Large intestine (tissue), 3 donors: ENCODE results near the gene RAVER2. TPM values are rescaled to one million over a fixed set of nuclear protein-coding genes. Genes with fewer than 3 reads are reported as not detected.

Source experiments
- DNase-seq, 2 donors: peaks; one replicate each; pipeline versions ENCODE4 v3.0.0 to v3.0.0-alpha.2; 2013
- H3K27ac ChIP-seq: one replicate; pipeline ENCODE4 v1.5.1; 2013; ENCODE audit warnings: low read length
- H3K27me3 ChIP-seq: 2 replicates; pipeline ENCODE4 v1.6.1; 2013; ENCODE audit warnings: low read length; ENCODE audit not compliant: control insufficient read depth, insufficient read depth
- H3K36me3 ChIP-seq: 2 replicates; pipeline ENCODE4 v1.6.1; 2013; ENCODE audit warnings: low read length; ENCODE audit not compliant: control insufficient read depth, insufficient read depth
- H3K4me1 ChIP-seq: one replicate; pipeline ENCODE4 v1.6.1; 2013; ENCODE audit warnings: low read length; ENCODE audit not compliant: control insufficient read depth, insufficient read depth
- H3K4me3 ChIP-seq: one replicate; pipeline ENCODE4 v1.5.1; 2013; ENCODE audit warnings: low read length
- H3K9me3 ChIP-seq: one replicate; pipeline ENCODE4 v1.6.1; 2013; ENCODE audit warnings: mild to moderate bottlenecking, low read depth, low read length, moderate library complexity; ENCODE audit not compliant: control insufficient read depth
- WGBS: methylation state at CpG from one replicate; pipeline ENCODE4 v1.1.5; 2013; ENCODE audit warnings: low lambda C conversion rate; ENCODE audit not compliant: insufficient coverage; 5-methylcytosine and 5-hydroxymethylcytosine counted together
- polyA plus RNA-seq: library from polyadenylated mRNA; unstranded; fragments of 120-200 nt; gene quantifications from one replicate; pipeline ENCODE4 v1.2.1, GENCODE V29; 2013

The RAVER2 gene
- polyA plus RNA-seq, 1 donor: 41.7 TPM

DNA sequence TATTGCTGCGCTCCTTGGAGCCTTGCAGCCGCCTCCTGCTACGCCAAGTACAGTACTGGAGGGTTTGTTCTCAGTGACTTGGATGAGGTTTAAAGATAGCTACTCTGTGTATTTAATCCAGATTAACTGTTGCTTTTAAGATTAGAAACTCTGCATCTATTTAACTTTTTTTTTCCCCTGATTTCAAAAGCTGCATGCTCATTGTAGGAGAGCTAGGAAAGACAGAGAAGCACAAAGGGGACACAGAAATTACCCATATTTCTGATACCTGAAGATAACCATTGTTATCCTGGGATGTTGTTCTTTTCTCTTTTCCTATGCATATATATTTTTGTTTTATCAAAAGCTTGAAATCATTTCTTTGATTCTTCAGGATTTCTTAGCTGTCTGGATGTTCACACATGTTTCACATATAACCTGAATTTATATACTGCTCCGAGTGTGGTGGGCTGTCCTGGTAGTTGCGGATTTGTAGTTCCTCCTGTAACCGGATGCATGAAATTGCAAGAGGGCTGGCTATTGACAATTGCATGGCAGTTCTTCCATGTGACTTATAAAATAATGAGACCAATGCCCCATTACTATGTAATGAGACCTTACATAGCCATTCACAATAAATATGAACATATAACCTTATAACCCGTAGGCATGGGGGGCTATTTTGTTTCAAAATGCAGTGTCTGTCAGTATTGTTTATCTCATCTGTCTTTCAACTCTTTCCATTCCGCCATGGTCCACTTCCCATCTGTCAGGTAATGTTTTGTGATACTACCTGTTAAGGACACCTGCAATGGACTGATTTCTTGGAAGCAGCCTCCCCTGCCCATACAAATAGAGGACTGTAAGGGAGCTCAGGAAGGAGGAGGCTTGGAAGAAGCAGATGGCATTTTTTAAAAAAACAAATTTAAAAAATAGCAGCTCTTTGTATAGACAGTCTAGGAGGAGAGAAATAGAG lies 1.4 kb downstream of the RAVER2 start:
- H3K9me3 ChIP-seq: no peaks in the 10 kb centered on the region
- H3K36me3 ChIP-seq: no peaks in the 10 kb centered on the region
- 0% methylated on average over 1 of the region's 8 CpGs for WGBS
- peak overlapping the region; percentile 96 for H3K4me3 ChIP-seq
- H3K27me3 ChIP-seq: no peaks in the 10 kb centered on the region
- peak overlapping the region; percentile 98 for H3K27ac ChIP-seq
- H3K4me1 ChIP-seq: peaks cover 7% of the 10 kb centered on the region
- peak in 1 of 2 donors; percentile 51 for DNase-seq

DNA sequence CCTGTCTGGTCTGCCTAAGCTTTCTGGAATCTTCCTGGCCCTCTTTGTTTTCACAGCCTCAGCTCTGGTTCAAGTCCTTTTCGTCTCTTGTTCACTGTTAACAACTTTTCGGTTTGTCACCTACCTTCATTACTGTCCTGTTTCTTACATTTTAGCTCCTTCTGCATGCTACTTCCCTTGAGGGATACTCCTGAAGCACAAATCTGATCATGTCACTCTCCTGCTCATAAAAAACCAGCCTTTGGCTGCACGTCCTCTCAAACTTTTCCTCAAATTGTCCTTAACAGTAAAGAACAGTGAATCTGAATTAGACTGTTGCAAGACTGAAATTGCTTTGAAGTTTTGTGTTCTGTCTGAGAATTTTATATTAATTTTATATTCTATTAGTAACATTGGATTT lies 3.3 kb downstream of the RAVER2 start:
- no peaks in the 10 kb centered on the region for H3K9me3 ChIP-seq
- 79% methylated on average over 2 of the region's 3 CpGs for WGBS
- DNase-seq: peak in 1 of 2 donors; percentile 30
- peaks cover 16% of the 10 kb centered on the region for H3K4me1 ChIP-seq
- peak overlapping the region; percentile 39 for H3K27ac ChIP-seq
- no peak overlapping the region for H3K4me3 ChIP-seq
- no peaks in the 10 kb centered on the region for H3K36me3 ChIP-seq
- H3K27me3 ChIP-seq: no peaks in the 10 kb centered on the region

- no peaks in the 10 kb centered on the region for H3K36me3 ChIP-seq
- H3K27ac ChIP-seq: no peak overlapping the region
- no peak overlapping the region for H3K4me3 ChIP-seq
- WGBS: no CpG with 5 or more reads among the region's 5 CpGs
- no peaks in the 10 kb centered on the region for H3K27me3 ChIP-seq
- DNase-seq: no peak
- no peaks in the 10 kb centered on the region for H3K9me3 ChIP-seq
- peaks cover 18% of the 10 kb centered on the region for H3K4me1 ChIP-seq
Measured at GRCh38 chr1:64748706-64749105, 3.8 kb downstream of the RAVER2 start.

DNA sequence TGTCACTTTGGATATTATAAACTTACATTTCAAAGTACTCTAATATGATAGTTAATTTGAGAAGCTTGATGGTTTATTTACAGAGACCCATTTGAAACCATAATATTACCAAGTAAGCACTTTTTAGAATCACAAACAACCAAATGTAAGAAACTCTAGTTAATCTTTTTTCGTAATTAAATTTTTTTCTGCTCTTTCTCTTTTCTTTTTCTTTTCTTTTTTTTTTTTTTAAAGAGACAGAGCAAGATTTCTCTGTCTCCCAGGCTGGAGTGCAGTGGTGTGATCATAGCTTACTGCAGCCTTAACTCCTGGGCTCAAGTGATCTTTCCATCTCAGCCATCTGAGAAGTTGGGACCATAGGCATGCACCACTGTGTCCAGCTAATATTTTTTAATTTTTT lies 5.2 kb downstream of the RAVER2 start:
- no peaks in the 10 kb centered on the region for H3K36me3 ChIP-seq
- peaks cover 29% of the 10 kb centered on the region for H3K4me1 ChIP-seq
- WGBS: 36% methylated on average over 1 of the region's 1 CpG
- no peak for DNase-seq
- no peak overlapping the region for H3K4me3 ChIP-seq
- no peaks in the 10 kb centered on the region for H3K27me3 ChIP-seq
- H3K27ac ChIP-seq: no peak overlapping the region
- H3K9me3 ChIP-seq: no peaks in the 10 kb centered on the region

GRCh38 chr1:64750875-64751274 lies 6.0 kb downstream of the RAVER2 start:
- Histone ChIP-seq H3K4me3 (no peak overlapping the region), H3K27me3 (no peaks in the 10 kb centered on the region), H3K4me1 (peaks cover 34% of the 10 kb centered on the region), H3K9me3 (no peaks in the 10 kb centered on the region), H3K36me3 (no peaks in the 10 kb centered on the region), H3K27ac (no peak overlapping the region)
- DNase-seq: no peak

DNA sequence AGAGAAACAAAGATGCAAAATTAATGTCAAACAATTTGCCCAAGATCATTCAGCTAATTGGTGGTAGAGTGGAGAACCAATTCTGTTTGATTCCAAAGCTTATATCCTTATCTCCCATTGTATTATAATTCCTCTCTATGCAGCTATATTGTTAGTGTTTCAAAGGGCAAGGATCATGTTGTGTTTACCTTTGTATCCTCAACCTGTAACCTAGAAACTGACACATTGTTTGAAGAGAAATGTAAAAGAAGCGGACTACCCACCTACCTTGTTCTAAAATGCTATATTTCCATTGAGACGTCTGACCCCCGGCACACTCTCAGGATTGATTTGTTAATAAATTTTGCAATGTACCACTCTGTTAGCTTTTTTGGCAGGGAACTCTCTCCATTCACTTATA lies 9.3 kb downstream of the RAVER2 start:
- peak; percentile 30 to 78 for DNase-seq
- Histone ChIP-seq H3K4me3 (no peak overlapping the region), H3K27me3 (no peaks in the 10 kb centered on the region), H3K36me3 (peaks cover 2% of the 10 kb centered on the region), H3K27ac (peak overlapping the region; percentile 82), H3K9me3 (peaks cover 5% of the 10 kb centered on the region), H3K4me1 (peaks cover 39% of the 10 kb centered on the region)
- no CpG with 5 or more reads among the region's 3 CpGs for WGBS

DNA sequence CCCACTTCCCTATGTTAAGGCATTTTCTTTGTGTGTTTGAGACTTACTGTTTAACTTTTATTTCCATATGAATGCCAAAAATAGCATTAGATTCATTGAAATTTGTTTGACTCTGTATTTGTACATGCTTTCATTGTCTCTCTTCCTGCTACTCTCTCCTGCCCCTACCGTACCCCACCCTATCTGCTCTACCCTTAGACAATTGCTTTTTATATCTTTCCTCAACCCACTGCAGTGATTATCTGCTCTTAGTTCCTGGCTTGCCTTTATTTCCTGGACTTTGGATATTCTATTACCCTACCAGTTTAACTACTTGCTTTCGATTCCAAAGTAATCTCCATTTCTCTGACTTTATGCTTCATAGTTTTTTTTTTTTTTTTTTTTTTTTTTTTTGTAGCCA lies 10.5 kb downstream of the RAVER2 start:
- DNase-seq: peak; percentile 75 to 90
- WGBS: 18% methylated on average over 2 of the region's 2 CpGs
- H3K9me3 ChIP-seq: peaks cover 5% of the 10 kb centered on the region
- H3K27me3 ChIP-seq: no peaks in the 10 kb centered on the region
- no peak overlapping the region for H3K4me3 ChIP-seq
- peak overlapping the region; percentile 82 for H3K27ac ChIP-seq
- peaks cover 47% of the 10 kb centered on the region for H3K4me1 ChIP-seq
- H3K36me3 ChIP-seq: peaks cover 2% of the 10 kb centered on the region

DNA sequence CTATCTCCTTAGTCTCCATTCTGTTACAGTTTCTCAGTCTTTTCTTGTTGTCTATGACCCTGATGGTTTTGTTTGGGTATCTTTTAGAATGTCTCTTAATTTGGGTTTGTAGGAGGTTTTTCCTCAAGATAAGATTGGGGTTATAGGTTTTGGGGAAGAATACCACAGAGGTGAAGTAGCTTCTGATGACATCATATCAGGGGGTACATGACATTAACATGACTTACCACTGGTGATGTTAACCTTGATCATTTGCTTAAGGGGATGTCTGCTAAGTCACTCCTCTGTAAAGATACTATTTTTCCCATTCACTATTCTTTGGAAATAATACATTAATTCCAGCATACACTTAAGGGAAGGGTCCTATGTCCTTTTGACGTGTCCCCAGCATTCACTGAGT lies 11.9 kb downstream of the RAVER2 start:
- Histone ChIP-seq H3K27me3 (no peaks in the 10 kb centered on the region), H3K4me3 (no peak overlapping the region), H3K4me1 (peaks cover 48% of the 10 kb centered on the region), H3K36me3 (peaks cover 2% of the 10 kb centered on the region), H3K27ac (no peak overlapping the region), H3K9me3 (peaks cover 5% of the 10 kb centered on the region)
- DNase-seq: no peak
- WGBS: no CpG with 5 or more reads among the region's 1 CpG

- Histone ChIP-seq H3K4me3 (no peak overlapping the region), H3K4me1 (peaks cover 43% of the 10 kb centered on the region), H3K36me3 (peaks cover 2% of the 10 kb centered on the region), H3K27ac (no peak overlapping the region), H3K9me3 (peaks cover 5% of the 10 kb centered on the region), H3K27me3 (no peaks in the 10 kb centered on the region)
- DNase-seq: peak; percentile 37 to 69
- no CpG with 5 or more reads among the region's 1 CpG for WGBS
Measured at GRCh38 chr1:64757213-64757612, 12.3 kb downstream of the RAVER2 start.

GRCh38 chr1:64758233-64758632 lies 13.4 kb downstream of the RAVER2 start:
- no peak overlapping the region for H3K27ac ChIP-seq
- H3K36me3 ChIP-seq: peaks cover 2% of the 10 kb centered on the region
- no peaks in the 10 kb centered on the region for H3K27me3 ChIP-seq
- DNase-seq: no peak
- peaks cover 39% of the 10 kb centered on the region for H3K4me1 ChIP-seq
- H3K9me3 ChIP-seq: peaks cover 5% of the 10 kb centered on the region
- no CpG with 5 or more reads among the region's 3 CpGs for WGBS
- H3K4me3 ChIP-seq: no peak overlapping the region

- H3K27me3 ChIP-seq: no peaks in the 10 kb centered on the region
- DNase-seq: peak; percentile 19 to 50
- no peak overlapping the region for H3K27ac ChIP-seq
- peaks cover 5% of the 10 kb centered on the region for H3K9me3 ChIP-seq
- WGBS: no CpG with 5 or more reads among the region's 1 CpG
- peaks cover 2% of the 10 kb centered on the region for H3K36me3 ChIP-seq
- H3K4me1 ChIP-seq: peaks cover 27% of the 10 kb centered on the region
- H3K4me3 ChIP-seq: no peak overlapping the region
Measured at GRCh38 chr1:64759968-64760367, 15.1 kb downstream of the RAVER2 start.
